NCI-H2196 (cell line): ENCODE results near the gene TAC4.

Experiments used
- DNase-seq: peaks from one replicate; lab custom pipeline; 2025; ENCODE audit not compliant: unreplicated experiment; lab: John Stamatoyannopoulos, UW

TAC4 gene

DNA sequence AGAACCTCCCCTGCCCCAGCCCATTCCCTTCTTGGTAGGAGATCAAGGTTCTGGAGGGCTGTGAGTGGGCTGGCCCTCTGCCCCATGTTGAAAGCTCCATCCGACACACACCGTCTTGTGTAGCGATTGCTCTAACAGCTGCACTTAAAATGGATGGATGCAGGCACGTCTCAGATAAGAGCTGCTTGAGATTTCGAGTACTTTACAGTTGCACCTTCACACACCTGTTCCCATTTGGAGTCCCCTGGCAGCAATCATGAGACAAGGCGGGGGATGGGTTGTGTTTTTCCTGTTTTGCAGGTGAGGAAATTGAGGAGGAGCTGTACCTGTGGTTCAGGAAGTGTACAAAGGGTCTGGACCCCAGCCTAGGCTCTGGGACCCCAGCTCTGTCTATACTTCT, 25.6 kb upstream of the TAC4 start:
- DNase-seq, result peak; percentile 60

DNA sequence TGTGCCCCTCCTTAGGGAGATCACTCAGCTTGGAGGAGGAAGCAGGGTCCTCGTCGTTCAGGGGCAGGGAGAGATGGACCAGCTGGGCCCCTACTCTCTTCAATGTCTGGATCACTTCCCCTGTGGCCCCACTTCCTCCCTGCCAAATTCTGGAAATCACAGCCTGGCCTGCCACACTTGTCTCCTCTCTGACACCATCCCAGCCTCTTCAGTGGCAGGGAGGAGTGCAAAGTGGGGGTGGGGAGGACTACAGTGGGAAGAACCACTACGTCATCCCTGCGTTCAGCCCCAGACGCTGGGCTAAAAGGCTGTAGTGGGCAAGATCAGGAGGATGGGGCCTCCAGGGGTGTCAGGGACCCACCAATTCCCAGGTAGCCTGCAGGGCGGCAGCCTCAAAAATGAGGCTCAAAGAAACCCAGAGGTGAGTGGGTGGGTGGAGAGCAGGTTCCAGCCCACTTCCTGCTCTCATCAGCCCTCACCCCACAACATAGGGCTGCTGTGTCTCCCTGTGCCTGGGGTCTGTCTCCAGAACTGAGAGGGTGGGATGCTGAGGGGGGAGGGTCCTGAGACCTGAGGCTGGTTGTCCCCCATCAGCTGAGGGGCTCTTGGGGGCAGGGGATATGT, 25.0 kb upstream of the TAC4 start:
- DNase-seq, result no peak

DNA sequence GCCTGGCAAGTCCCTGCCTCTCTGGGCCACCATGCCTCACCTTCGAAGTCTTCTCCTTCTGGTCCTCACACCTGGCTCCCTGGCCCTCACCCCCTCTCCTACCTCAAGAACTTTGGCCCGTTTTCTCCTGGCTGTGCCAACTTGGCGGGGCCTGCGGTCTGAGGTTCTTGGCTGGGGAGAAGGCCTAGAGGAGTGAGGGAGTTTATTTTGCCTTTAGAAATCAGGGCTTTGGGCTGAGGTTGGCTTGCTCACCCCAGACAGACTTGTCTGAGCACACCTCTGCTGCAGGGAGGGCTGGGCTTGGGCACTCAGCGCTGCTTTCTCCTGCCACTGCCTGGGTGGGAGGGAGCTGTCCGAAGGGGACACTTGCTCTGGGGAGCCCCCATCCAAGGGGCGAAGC, 23.3 kb upstream of the TAC4 start:
- no peak for DNase-seq

DNA sequence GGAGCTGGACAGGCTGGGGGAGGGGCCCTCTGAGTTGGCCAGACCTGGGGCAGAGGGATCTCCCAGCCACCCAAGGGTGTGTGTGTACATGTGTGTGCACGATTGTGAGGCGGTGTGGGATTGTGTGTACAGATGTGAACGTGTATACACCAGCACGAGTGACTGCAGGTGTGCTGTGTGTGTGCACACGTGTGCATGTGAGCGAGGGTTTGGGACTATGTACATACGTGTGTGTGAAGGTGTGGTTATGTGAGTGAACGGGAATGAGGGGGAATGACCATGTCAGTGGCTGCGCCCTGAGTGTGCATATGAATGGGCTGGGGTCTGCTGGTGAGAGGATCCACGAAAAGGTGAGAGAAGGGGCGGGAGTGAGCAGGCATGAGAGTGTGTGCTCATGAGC, 22.4 kb upstream of the TAC4 start:
- no peak for DNase-seq

DNA sequence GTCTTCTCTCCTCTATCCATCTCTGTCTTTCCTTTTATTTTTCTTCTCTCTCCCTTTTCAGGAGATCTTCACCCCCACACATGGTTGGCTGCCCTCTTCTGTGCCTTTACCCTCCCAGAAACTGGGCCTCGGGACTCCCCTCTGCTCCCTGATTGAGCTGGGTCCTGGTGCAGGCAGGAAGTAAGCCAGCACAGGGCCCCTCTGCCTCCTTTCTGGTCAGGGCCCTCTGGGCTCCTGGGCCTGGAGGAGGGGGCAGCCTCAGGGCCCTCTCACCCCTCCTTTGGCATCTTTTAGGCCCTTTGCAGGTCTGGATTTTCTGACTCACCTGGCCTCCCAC, 21.1 kb upstream of the TAC4 start:
- no peak for DNase-seq

DNA sequence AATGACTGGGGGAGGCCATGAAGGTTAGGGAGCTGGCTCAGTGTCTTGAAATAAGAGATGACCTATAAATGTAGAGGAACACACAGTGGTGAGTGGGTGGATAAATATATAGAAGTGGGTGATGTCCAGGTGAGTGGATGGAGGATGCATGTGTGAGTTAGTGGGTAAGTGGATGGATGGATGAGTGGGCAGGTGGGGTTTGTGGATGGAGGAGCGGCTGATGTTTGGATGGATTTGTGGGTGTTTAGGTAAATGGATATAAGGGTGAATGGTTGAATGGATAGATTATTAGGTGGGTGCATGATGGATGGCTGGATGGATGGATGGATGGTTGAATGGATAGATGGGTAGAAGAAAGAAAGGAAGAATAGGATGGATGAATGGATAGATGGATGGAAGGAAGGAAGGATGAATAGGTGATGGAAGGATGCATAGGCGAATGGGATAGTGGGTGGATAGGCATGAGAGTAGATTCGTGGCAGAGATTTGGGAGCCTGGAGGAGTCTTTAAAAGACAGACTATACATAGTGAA, 19.1 kb upstream of the TAC4 start:
- DNase-seq, result no peak

DNA sequence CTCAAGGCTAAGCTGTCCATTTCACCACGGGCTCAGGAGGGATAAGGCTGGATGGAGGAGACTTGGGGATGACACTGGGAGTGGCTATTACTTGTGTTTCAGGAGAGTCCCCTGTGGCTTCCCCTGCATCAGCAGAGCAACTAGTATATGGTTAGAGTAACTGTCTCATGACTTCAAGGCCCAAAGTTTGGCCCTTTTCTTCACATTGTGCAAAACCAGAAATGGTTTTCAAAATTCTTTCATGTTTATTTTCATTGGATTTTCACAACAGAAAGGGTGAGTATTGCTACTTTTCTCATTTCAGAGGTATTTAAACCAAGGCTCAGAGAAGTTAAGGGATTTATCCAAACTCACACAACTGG, 18.1 kb upstream of the TAC4 start:
- no peak for DNase-seq

DNA sequence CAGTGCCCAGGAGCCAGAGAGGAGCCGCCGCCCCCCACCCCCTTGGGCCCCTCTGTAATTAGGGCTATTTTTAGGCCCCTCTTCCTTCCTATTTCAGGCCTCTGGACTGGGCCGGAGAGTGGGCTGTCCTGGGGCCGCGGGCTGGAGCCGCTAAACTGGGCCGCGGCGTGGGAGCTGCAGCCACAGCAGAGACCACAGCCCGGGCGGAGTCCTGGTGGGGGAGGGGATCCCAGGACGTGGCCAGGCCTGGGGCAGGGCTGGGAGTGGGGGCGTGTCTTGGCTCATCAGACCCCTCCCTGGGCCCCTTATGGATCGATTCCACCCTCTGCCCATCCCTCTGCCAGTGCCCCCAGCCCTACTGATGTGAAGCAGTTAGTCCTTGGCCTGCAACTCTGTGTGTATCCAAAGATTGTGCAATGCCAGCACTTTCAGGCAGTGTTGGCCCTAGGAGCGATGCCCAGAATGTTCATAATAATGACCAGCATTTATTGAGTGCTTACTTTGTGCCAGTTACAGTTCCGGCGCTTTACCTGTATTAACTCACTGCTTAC, 15.0 kb upstream of the TAC4 start:
- no peak for DNase-seq

DNA sequence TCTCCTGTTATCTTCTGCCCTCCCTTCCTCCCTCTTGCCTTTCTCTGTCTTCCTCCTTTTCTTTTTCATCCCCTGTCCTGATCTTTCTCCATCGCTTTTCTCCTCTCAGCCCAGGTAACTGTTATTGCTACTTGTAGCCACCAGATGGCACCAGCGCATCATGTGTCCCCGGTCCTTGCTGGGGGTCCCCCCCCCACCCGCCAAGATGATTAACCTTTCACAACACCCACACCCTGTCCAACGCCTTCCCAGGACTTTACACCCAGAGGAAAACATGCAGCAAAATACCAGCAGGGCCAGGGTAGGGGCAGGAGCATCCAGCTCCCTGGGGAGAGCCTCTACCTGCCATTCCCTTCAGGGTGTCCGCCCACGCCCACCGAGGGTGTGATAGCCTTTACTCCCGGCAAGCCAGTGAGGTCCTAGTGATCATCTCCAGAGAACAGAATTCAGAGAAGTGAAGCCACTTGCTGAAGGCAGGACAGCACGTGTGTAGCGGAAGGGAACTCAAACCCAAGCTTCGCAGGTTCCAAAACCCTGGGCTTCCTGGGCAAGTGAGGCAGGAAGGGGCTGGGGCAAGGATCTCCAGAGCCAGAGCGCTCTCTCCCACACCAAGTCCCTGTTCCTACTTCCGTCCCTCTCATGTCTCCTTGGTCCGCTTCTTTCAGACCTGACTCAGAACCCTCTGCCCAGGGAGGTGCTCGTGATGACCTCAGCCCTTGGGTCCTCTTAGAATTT, 13.4 kb upstream of the TAC4 start:
- peak; percentile 64 for DNase-seq

DNA sequence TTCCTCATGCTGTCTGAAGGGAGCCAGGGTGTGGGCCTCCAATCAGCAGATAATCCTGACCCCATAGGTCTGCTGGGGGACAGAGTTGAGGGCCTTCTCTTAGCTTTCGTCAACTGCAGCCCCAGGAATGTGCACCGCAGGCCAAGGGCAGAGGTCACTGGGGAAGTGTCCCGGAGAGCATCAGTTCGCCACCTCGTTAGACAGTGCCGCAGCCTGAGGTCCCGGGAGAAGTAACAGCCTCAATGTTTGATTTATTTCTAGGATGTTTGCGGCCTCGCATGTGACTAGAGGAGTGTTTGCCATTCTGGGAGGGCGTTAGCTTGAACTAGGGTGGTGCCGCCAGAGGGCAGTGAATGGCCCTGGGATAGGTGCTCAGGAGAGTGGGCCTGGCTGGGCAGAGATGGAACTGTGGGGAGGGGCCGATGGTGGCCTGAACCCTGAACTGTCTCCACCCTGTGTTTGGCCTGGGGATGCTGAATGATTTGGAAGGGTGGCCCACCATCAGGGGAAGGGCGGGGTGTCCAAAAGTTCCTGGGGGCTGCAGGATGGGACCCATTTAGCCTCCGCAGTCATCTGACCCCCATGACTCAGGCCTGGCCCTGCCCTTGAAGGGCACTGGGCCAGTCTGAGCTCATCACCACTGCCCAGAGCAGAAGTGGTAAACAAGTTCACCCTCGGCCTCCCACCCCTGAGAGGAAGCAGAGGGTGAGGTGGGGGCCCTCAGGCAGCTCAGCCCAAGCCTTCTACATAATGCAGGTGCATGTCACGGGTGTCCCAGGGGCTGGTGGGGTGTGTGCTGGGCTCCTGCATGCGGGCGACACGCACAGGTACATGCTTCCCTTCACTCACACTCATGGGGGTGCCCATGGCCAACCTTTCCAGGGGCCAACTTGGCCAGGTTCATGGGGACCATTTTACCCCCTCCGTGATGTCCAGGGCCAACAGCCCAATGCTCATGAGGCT, 12.4 kb upstream of the TAC4 start:
- no peak for DNase-seq

DNA sequence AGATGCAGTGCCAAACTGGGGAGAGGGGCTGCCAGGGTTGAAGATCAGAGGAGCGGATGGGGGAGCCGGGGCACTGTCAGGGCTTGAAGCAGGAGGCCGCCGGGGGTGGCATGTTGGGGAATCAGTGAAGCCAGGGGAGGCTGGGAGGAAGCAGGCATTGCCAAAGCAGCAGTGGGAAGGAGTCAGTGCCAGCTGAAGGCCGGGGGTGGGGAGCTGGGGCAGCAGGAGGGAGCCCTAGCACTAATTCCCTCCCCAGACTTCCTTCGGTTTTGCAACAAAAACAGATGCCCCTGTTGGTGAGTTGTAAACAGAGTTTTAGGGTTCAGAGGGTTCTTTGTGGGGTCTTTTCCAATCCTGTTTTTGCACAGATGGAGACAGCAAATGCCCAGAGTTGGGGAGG, 10.9 kb upstream of the TAC4 start:
- no peak for DNase-seq

DNA sequence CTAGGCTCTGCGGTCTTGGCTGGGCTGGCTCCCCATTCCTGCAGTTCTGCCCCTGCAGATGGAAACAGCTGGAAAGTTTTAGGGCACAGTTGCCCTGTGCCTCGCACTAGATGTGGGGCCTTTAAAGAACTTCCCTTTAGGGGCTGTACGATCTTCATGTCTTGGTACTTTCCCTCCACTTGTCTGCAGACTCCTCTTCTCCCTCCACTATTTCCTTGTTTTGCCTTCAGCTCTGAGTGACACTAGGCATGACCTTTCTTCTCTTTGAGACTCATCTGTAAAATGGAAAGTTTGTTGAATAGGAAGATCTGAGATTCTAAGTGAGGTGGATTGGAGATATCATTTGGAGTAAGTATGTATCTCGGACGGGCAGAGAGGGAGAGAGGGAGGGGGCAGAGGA, 6.3 kb upstream of the TAC4 start:
- no peak for DNase-seq

DNA sequence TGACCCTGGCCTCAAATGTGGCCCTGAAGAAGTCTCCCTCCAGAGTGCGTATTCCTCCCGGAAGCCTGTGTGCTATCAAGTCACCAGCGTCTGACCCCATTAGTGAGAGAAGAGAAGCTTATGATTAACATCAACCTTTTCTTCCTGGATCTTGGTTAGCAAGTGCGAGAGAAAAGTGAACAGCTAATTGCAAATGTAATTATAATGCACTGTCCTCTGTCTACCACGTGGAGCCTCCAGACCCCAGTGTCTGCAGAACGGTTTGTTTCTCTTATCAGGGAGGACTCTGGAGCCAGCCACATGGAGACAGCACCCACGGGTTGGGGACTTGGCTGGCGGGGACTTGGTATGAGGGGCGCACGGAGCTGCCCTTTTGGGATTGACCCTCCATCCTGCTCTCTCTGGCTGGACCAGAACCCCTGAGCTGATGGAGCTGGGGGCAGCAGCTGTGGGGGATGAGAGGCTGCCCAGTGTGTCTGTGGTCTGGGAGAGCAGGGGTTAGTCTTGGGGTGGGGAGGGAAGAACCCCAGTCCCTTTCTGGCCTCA, 5.7 kb upstream of the TAC4 start:
- DNase-seq, result no peak

DNA sequence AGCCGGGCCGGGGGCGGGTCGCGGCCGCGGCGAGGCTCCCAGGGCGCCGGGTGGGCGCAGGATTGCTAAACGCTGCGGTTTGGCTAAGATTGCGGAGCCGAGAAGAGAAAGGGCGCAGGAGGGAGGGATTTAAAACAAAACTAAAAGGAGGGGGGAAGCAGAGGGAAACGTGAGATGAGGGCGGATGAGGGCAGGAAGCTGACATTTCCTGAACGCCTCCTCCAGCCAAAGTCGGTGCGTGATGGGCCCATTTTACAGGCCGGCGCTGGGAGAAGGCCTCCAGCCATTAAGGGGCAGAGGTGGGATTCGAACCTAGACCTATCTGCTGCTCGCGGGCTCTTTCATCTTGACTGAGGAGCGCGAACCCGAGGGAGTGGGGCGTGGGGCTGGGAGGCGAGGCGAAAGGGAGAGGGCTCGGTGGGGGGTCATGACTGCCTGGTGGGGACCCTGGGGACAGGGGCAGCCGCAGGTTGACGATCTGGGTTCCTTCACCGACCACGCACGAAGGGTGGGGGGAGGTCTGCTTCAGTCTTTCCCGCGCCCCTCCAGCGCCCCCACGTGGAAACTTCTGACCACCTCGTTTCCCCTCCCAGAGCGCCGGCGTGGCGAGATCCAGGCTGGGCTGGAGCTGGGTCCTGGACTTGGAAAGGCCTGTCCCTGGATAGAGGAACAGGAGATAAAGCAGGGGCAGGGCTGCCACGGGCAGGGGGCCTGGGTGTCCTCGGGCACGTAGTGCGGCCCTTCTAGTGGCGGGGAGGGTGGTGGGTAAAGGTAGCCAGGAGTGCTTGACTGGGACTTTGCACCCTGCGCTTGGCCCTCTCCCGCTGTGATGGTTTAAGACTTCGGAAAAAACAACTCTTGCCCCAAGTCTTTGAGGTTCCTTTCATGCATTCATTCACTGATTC, 3.8 kb upstream of the TAC4 start:
- DNase-seq, result no peak

DNA sequence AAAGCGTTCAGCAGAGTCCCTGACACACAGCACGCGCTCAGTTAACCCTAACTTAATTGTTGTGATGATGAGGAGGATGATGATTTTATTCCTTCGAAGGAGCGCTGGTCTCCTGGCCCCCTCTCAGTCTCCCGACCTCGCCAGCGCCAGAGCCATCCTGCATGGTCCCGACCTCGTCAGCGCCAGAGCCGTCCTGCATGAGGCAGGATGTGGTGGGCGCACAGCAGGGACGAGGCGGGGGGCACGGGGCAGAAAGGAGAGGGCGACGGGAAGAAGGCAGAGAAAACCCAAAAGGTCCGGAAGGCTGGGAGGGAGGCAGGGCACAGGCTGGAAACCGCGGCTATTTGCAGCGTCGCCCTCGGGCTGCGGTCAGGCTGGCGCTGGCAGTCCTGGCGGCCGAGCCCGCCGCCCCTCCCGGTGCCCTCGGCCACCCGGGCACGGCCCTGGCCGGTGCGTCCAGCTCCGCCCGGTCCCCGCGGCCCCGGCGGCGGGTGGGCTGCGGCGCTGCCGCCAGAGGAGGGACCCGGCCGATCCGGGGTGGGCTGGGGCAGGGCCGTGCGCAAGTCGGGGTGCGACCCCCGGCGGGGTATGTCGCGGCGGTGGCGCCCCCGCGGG, 3.0 kb upstream of the TAC4 start:
- no peak for DNase-seq

DNA sequence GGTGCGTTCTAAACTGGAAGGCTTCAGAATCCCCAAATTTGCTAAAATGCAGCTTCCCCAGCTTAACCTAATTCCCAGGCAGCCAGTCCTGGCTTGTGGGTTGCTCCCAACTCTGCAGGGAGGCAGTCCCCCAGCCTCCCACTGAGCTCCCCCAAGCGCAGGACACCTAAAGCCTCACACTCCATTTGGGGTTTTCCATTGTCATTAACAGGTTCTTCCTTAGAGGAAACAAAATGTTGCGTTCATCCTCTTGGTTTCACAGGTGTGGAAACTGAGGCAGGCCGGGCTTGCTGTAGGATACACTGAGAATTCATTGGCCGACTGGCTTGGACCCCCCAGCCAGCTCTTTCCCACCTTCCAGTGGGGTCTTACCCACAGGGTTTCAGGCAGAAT, 2.3 kb upstream of the TAC4 start:
- no peak for DNase-seq

DNA sequence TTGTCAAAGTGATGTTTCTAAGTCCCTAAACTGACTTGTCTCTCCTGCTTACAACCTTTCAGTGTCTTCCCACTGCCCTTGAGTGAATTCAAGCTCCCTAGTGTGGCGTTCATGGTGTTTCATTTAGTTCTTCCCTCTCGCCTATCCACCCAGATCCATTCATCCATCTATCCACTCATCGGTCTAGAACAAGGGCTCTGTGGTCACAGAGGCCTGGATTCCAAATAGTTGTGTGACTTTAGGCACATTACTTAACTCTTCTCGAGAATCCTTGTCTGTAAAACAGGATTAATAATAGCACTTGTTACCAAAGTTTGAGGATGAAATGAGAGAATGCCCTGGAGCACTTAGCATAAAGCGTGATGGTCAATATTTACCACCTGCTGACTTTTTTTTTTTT, 870 bp upstream of the TAC4 start:
- no peak for DNase-seq

DNA sequence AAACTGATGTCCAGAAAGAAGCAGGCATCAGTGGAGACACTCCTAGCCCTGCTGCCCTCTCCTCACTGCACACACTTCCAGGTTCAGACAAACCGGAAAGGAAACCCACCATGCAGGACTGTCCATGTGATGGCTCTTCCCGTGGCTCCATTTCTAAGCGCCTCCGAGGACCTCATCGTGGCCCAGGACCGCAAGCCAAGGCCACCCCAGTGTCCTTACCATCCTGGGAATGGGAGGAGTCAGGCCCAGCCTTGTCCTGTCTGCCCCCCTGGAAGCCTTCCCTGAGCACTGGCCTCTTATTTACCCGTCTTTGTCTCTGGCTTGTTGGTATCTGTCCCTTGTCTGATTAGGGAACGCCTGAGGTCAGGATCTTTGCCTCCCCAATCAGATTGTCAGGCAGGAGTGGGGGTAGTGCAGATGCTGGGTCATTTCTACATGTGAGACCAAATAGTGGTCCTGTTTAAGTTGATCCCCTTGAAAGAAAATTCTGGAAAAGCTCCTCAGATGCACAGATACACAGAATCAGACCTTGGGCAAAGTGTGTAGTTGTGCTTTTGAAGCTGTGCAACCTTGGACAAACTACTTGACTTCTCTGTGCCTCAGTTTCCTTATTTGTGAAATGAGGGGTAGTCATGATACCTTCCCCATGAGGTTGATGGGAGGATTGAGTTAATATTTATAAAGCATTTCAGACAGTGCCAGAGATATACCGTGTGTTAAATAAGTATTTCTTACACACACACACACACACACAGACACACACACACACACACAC, 744 bp downstream of the TAC4 start:
- no peak for DNase-seq

DNA sequence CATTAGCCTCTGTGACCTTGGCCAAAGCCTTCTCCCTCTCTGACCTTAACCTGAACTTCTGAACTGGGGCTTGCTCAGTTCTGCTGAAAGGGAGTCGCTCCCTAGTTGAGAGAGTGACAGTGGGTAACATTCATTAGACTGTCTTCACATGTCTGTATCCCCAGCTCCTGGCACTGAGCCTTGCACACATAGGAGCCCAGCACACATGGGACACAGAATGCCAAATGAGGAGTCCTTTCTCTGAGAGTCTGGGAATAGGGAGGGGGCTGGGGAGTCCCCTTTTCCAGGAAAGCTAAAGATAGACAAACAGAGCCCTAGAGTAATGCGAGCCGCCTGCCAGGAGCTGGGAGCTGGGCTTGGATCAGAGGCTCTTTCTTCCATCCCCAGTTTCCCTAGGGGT, 2.5 kb downstream of the TAC4 start:
- no peak for DNase-seq
